ENCODE measurements around the gene SAMD5. TPM values are rescaled to one million over a fixed set of nuclear protein-coding genes. Genes with fewer than 3 reads are reported as not detected.

The SAMD5 gene
- total and polyA plus RNA-seq, 2 of the 8 experiments (the other 6 are each of a cell fraction or from before 2014, with no cell fraction given): 0.02 to 0.04 TPM

DNA sequence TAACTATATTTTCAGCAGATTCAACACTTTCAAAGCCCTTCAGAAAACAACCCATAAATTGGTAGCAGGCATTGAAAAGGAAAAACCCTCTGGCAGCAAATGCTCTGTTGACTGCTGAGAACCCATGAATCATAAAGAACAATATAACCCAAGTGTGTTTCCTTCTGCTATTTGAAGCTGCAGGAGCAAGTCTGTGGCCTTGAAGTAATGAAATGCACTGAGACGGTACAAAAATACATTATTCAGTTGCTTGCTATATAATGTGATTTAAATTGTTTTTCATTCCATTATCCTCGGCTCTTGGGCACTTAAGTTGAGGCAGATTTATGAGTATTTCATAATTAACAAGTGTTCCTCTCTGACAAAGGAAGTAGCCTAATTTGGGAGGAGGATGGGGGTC is 40.6 kb upstream of the SAMD5 start:
- Histone ChIP-seq H3K9ac (replicated peaks in 1 of 4; ENCODE audit: extremely low read depth in 1 of 4, low read depth in 3 of 4, low read length in 3 of 4) (no peak overlapping the region), H3K79me1 (ENCODE audit: low read depth, low read length) (no peaks in the 10 kb centered on the region), H3K4me1 (replicated peaks in 1 of 4; ENCODE audit: control insufficient read depth in 3 of 4, insufficient read depth in 4 of 4, low read length in 3 of 4) (no peaks in the 10 kb centered on the region; a peak in 1 of 7 replicates), H3K23me2 (ENCODE audit: low read depth, low read length) (no peaks in the 10 kb centered on the region), H2AK5ac (ENCODE audit: low read depth, low read length) (no peak overlapping the region), H3K27me3 (replicated peaks in 1 of 4; ENCODE audit: control insufficient read depth in 3 of 4, extremely low read depth in 1 of 4, insufficient read depth in 3 of 4, low read length in 3 of 4) (no peaks in the 10 kb centered on the region), H3K23ac (ENCODE audit: insufficient read length) (no peak overlapping the region), H3K4me2 (ENCODE audit: insufficient read depth in 1 of 2, low read depth in 2 of 2, low read length in 2 of 2) (no peak overlapping the region), H3K27ac (ENCODE audit: low read depth, low read length) (no peak overlapping the region), H2BK12ac (ENCODE audit: low read depth, low read length) (no peak overlapping the region), H3K4me3 (ENCODE audit: extremely low read depth in 1 of 4, insufficient read depth in 2 of 4, low read depth in 3 of 4, low read length in 4 of 4) (no peak overlapping the region), H2BK120ac (replicated peaks; ENCODE audit: low read depth, low read length) (no peak overlapping the region), H3K14ac (ENCODE audit: insufficient read length) (no peak overlapping the region), H2AFZ (ENCODE audit: low read length) (no peak overlapping the region), H3K79me2 (ENCODE audit: control insufficient read depth in 1 of 2, insufficient read depth in 2 of 2, low read length in 2 of 2) (no peaks in the 10 kb centered on the region), H2BK15ac (ENCODE audit: low read length) (no peak overlapping the region), H3K18ac (ENCODE audit: extremely low read depth, low read length) (no peak overlapping the region), H4K20me1 (replicated peaks in 1 of 2; ENCODE audit: control insufficient read depth in 1 of 2, insufficient read depth in 2 of 2, low read length in 2 of 2) (no peaks in the 10 kb centered on the region), H2BK20ac (ENCODE audit: low read length) (no peak overlapping the region), H3K36me3 (ENCODE audit: control insufficient read depth in 2 of 4, insufficient read depth in 4 of 4, low read length in 3 of 4) (no peaks in the 10 kb centered on the region), H4K91ac (replicated peaks; ENCODE audit: insufficient read length, low read length) (no peak overlapping the region), H2BK5ac (ENCODE audit: low read depth, low read length) (no peak overlapping the region), H4K5ac (ENCODE audit: insufficient read length, low read depth, low read length) (no peak overlapping the region), H3K56ac (replicated peaks; ENCODE audit: insufficient read length, low read depth, low read length) (no peak overlapping the region), H3K4ac (replicated peaks; ENCODE audit: insufficient read length, low read depth, low read length) (no peak overlapping the region), H3K9me3 (ENCODE audit: insufficient read depth in 2 of 2, low read depth in 1 of 2, low read length in 1 of 2) (no peaks in the 10 kb centered on the region), H4K8ac (ENCODE audit: extremely low read depth, insufficient read depth, low read length) (no peak overlapping the region)
- no peak for DNase-seq (ENCODE audit: low read depth in 1 of 2, low spot score in 2 of 2)
- FAIRE-seq: no peak
- TF ChIP-seq GTF2F1 (IDR thresholded peaks at IDR 0.05; ENCODE audit: borderline replicate concordance, low read depth, low read length) (no peak), SIRT6 (IDR thresholded peaks at IDR 0.05; ENCODE audit: low read length) (no peak), SAP30 (IDR thresholded peaks at IDR 0.05; ENCODE audit: insufficient read depth, insufficient replicate concordance, low read length) (no peak), EP300 (IDR thresholded peaks at IDR 0.05; ENCODE audit: borderline replicate concordance in 1 of 2, low read depth in 2 of 2, low read length in 2 of 2) (no peak), YY1 (IDR thresholded peaks at IDR 0.05; ENCODE audit: low read depth, low read length) (no peak), POLR2AphosphoS5 (IDR thresholded peaks at IDR 0.05; ENCODE audit: low read depth, low read length) (no peak), RFX5 (IDR thresholded peaks at IDR 0.05; ENCODE audit: borderline replicate concordance, low read depth, low read length) (no peak), SP4 (IDR thresholded peaks at IDR 0.05; ENCODE audit: low read length) (no peak), ASH2L (IDR thresholded peaks at IDR 0.05; ENCODE audit: low read length) (no peak)
- POLR2A ChIA-PET (ENCODE audit: partially characterized antibody): no interaction called here
- WGBS, 2 experiments (ENCODE audit: extremely low coverage in 1 of 2, insufficient coverage in 1 of 2, insufficient read length in 1 of 2, insufficient replicate concordance in 2 of 2, low coverage in 1 of 2, low lambda C conversion rate in 2 of 2, missing lambda C conversion rate in 1 of 2): 87% methylated on average over 2 of the region's 2 CpGs; no CpG with 5 or more reads in 1 of the 2 experiments
- CTCF ChIA-PET (ENCODE audit: partially characterized antibody): no interaction called here

Measured in H1 (cell line).